MM.1S (cell line): Measurements from ENCODE around the gene CRACDL.

Experiments
- CTCF ChIP-seq: fragments of 300-600 bp; sonication (generic); IDR thresholded peaks from 2 replicates; pipeline ENCODE4 v1.5.1; 2016; ENCODE audit warnings: antibody characterized with exemption, low read length, mixed read lengths
- EZH2 ChIP-seq: fragments of 300-600 bp; sonication (generic); optimal IDR thresholded peaks from 2 replicates; pipeline ENCODE3; 2017; ENCODE audit warnings: low read depth, mild to moderate bottlenecking, antibody characterized with exemption, low read length, mixed read lengths
- EZH2phosphoT487 ChIP-seq: fragments of 300-600 bp; sonication (generic); IDR thresholded peaks from 2 replicates; pipeline ENCODE4 v1.6.1; 2018; ENCODE audit warnings: antibody characterized with exemption, low read length

DNA sequence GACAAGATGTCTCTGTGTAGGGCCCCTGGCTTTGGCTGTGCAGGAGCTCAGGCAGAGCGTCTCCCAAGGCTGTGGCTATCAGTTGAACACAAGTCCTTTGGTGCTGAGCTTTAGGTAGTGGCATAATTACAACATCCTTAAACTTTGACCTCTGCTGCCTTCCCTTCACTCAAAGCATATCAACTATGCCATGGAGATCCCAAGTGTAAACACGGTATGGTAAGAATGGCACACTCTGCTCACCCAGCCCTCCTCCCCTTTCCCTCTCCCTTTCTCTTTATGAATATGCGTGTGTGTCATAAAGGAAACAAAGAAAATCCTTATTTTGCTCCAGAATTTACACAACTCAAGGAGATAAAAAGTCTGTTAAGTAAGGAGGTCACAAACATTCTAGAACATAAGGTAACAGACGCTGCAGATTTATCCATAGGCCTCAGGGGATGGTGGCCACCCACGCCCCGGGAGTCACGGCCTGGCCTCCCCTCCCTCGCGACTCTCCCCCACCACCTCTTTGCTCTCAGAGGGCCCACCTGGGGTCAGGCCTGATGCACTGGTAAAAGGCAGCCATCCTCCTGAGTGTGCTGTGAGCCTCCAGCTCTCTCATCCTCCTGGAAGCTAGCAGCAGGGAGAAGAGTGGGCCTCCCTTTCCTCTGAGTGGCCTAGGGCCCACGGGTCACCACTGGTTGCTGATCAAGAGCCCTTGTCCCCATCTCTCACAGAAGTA lies 67.3 kb downstream of the CRACDL start:
- TF ChIP-seq EZH2 (no peak), CTCF (no peak), EZH2phosphoT487 (no peak)
